Activated naive CD8-positive, alpha-beta T cell treated with anti-CD3 and anti-CD28 coated beads, Interleukin-2, amount 10 ng/mL, durations not matched to agents 7 days and 5 days (primary cell): ENCODE measurements around the gene LSM10. TPM values are rescaled to one million over a fixed set of nuclear protein-coding genes. Genes with fewer than 3 reads are reported as not detected.

ENCODE experiments used
- ATAC-seq: fragments of 150-1000 bp; cut with Tn5 transposase; one replicate; pipeline ENCODE4 v1.10.0; 2021; ENCODE audit warnings: low read depth, moderate library complexity
- POLR2A ChIA-PET: fragments of 350-600 bp; sonication (Branson Sonifier 250); formaldehyde crosslinking; loops from one replicate; lab custom pipeline; 2021; ENCODE audit warnings: antibody characterized with exemption; lab: Charles Lee
- DNase-seq: peaks from one replicate; pipeline ENCODE4 v3.0.0; 2021
- H3K27ac Mint-ChIP-seq: one replicate; pipeline ENCODE4 v1.8.0; 2022; ENCODE audit warnings: mild to moderate bottlenecking, mixed read lengths
- H3K27me3 Mint-ChIP-seq: one replicate; pipeline ENCODE4 v1.8.0; 2022; ENCODE audit warnings: mild to moderate bottlenecking, moderate library complexity, mixed read lengths
- H3K36me3 Mint-ChIP-seq: one replicate; pipeline ENCODE4 v1.8.0; 2021; ENCODE audit warnings: mild to moderate bottlenecking, mixed read lengths
- H3K4me1 Mint-ChIP-seq: one replicate; pipeline ENCODE4 v1.8.0; 2021; ENCODE audit warnings: mixed read lengths
- H3K4me3 Mint-ChIP-seq: one replicate; pipeline ENCODE4 v1.8.0; 2022; ENCODE audit warnings: mild to moderate bottlenecking, moderate library complexity, mixed read lengths
- H3K9me3 Mint-ChIP-seq: one replicate; pipeline ENCODE4 v1.8.0; 2021; ENCODE audit warnings: mixed read lengths
- total RNA-seq, 2 experiments: library from RNA; stranded (reverse); gene quantifications; one replicate each; pipeline ENCODE4 v1.2.3, GENCODE V29; 2021

Gene LSM10
- total RNA-seq, 2 experiments from 2014 or later, result 44.1 to 45.1 TPM

GRCh38 chr1:36369061-36369861 lies 28.4 kb downstream of the LSM10 start:
- POLR2A ChIA-PET, result interaction anchor here (1.0 to 1.8 kb wide), 7 partner anchors 13 to 62 kb away, joined by 3 to 11 read pairs (median 4); no protein-coding TSS in a partner anchor
- no peaks in the 10 kb centered on the region for H3K9me3 Mint-ChIP-seq
- H3K27ac Mint-ChIP-seq, result peak overlapping the region; percentile 26
- ATAC-seq (peak; percentile 21), DNase-seq (peak; percentile 84)
- no peaks in the 10 kb centered on the region for H3K27me3 Mint-ChIP-seq
- H3K36me3 Mint-ChIP-seq, result peaks cover 3% of the 10 kb centered on the region
- peaks cover 56% of the 10 kb centered on the region for H3K4me1 Mint-ChIP-seq
- H3K4me3 Mint-ChIP-seq, result no peak overlapping the region

- Mint-ChIP-seq H3K4me3 (no peak overlapping the region), H3K4me1 (peaks cover 43% of the 10 kb centered on the region), H3K27ac (peak overlapping the region; percentile 78), H3K36me3 (no peaks in the 10 kb centered on the region), H3K9me3 (no peaks in the 10 kb centered on the region), H3K27me3 (no peaks in the 10 kb centered on the region)
- POLR2A ChIA-PET, result interaction anchor here (1.6 to 3.0 kb wide), 4 partner anchors 17 to 45 kb away, joined by 5 to 28 read pairs (median 12); partner anchors contain the start of gene LSM10
- no peak for DNase-seq
- ATAC-seq, result no peak
These were observed 29.9 kb downstream of the LSM10 start for GRCh38 chr1:36367798-36368197.

GRCh38 chr1:36367066-36367465 lies 30.6 kb downstream of the LSM10 start:
- no peaks in the 10 kb centered on the region for H3K27me3 Mint-ChIP-seq
- no peak for DNase-seq
- POLR2A ChIA-PET, result interaction anchor here (0.5 to 3.0 kb wide), 7 partner anchors 11 to 61 kb away, joined by 3 to 28 read pairs (median 9); partner anchors contain the start of genes LSM10, SH3D21 and STK40

GRCh38 chr1:36366091-36366661 lies 31.5 kb downstream of the LSM10 start:
- Mint-ChIP-seq H3K4me1 (peaks cover 40% of the 10 kb centered on the region), H3K9me3 (no peaks in the 10 kb centered on the region), H3K36me3 (peaks cover 4% of the 10 kb centered on the region), H3K27ac (peak overlapping the region; percentile 78), H3K27me3 (no peaks in the 10 kb centered on the region), H3K4me3 (peak overlapping the region; percentile 66)
- DNase-seq (peak; percentile 63), ATAC-seq (peak; percentile 94)
- POLR2A ChIA-PET, result interaction anchor here (0.7 to 3.0 kb wide), 12 partner anchors 11 to 206 kb away, joined by 3 to 28 read pairs (median 5); partner anchors contain the start of genes LSM10, MRPS15, SH3D21 and STK40

More at GRCh38 chr1:36367066-36367465, 30.6 kb downstream of the LSM10 start:
- no peaks in the 10 kb centered on the region for H3K9me3 Mint-ChIP-seq
- H3K36me3 Mint-ChIP-seq, result peaks cover 1% of the 10 kb centered on the region
- ATAC-seq, result peak; percentile 38
- peak overlapping the region; percentile 78 for H3K27ac Mint-ChIP-seq
- H3K4me1 Mint-ChIP-seq, result peaks cover 39% of the 10 kb centered on the region
- peak overlapping the region; percentile 19 for H3K4me3 Mint-ChIP-seq

GRCh38 chr1:36365381-36365780 lies 32.3 kb downstream of the LSM10 start:
- no peaks in the 10 kb centered on the region for H3K9me3 Mint-ChIP-seq
- POLR2A ChIA-PET, result interaction anchor here (1.4 to 3.0 kb wide), 5 partner anchors 19 to 99 kb away, joined by 4 to 28 read pairs (median 14); partner anchors contain the start of genes LSM10, MRPS15 and STK40
- H3K36me3 Mint-ChIP-seq, result peaks cover 4% of the 10 kb centered on the region
- H3K4me1 Mint-ChIP-seq, result peaks cover 40% of the 10 kb centered on the region
- DNase-seq, result no peak
- H3K4me3 Mint-ChIP-seq, result no peak overlapping the region
- no peaks in the 10 kb centered on the region for H3K27me3 Mint-ChIP-seq
- peak overlapping the region; percentile 78 for H3K27ac Mint-ChIP-seq
- no peak for ATAC-seq

- H3K27me3 Mint-ChIP-seq, result no peaks in the 10 kb centered on the region
- H3K4me1 Mint-ChIP-seq, result peaks cover 13% of the 10 kb centered on the region
- H3K27ac Mint-ChIP-seq, result peak overlapping the region; percentile 84
- H3K36me3 Mint-ChIP-seq, result peaks cover 19% of the 10 kb centered on the region
- no peak overlapping the region for H3K4me3 Mint-ChIP-seq
- ATAC-seq (no peak), DNase-seq (no peak)
- H3K9me3 Mint-ChIP-seq, result no peaks in the 10 kb centered on the region
- POLR2A ChIA-PET, result interaction anchor here (0.8 to 1.0 kb wide), 3 partner anchors 9 to 25 kb away, joined by 3 to 4 read pairs (median 3); no protein-coding TSS in a partner anchor
These were observed 37.7 kb downstream of the LSM10 start for GRCh38 chr1:36359911-36360550.

- Mint-ChIP-seq H3K27ac (peak overlapping the region; percentile 84), H3K4me3 (no peak overlapping the region), H3K36me3 (peaks cover 22% of the 10 kb centered on the region), H3K4me1 (peaks cover 13% of the 10 kb centered on the region), H3K27me3 (no peaks in the 10 kb centered on the region), H3K9me3 (no peaks in the 10 kb centered on the region)
- ATAC-seq (no peak), DNase-seq (no peak)
- POLR2A ChIA-PET, result interaction anchor here (0.8 kb wide), 1 partner anchor 9 kb away, joined by 3 read pairs; no protein-coding TSS in a partner anchor
These were observed 38.3 kb downstream of the LSM10 start for GRCh38 chr1:36359383-36359782.

GRCh38 chr1:36358514-36359084 lies 39.1 kb downstream of the LSM10 start:
- no peaks in the 10 kb centered on the region for H3K9me3 Mint-ChIP-seq
- H3K36me3 Mint-ChIP-seq, result peaks cover 26% of the 10 kb centered on the region
- peaks cover 14% of the 10 kb centered on the region for H3K4me1 Mint-ChIP-seq
- POLR2A ChIA-PET, result no interaction called here
- H3K4me3 Mint-ChIP-seq, result no peak overlapping the region
- no peak overlapping the region for H3K27ac Mint-ChIP-seq
- H3K27me3 Mint-ChIP-seq, result no peaks in the 10 kb centered on the region
- DNase-seq (no peak), ATAC-seq (no peak)

- Mint-ChIP-seq H3K27ac (no peak overlapping the region), H3K4me3 (no peak overlapping the region), H3K4me1 (peaks cover 28% of the 10 kb centered on the region), H3K9me3 (no peaks in the 10 kb centered on the region), H3K27me3 (no peaks in the 10 kb centered on the region), H3K36me3 (peaks cover 33% of the 10 kb centered on the region)
- POLR2A ChIA-PET, result no interaction called here
- no peak for DNase-seq
- no peak for ATAC-seq
These were observed 41.9 kb downstream of the LSM10 start for GRCh38 chr1:36355811-36356210.

GRCh38 chr1:36354486-36354885 lies 43.2 kb downstream of the LSM10 start:
- no peak for ATAC-seq
- no peak overlapping the region for H3K4me3 Mint-ChIP-seq
- H3K27me3 Mint-ChIP-seq, result no peaks in the 10 kb centered on the region
- POLR2A ChIA-PET, result interaction anchor here (1.3 kb wide), 1 partner anchor 12 kb away, joined by 3 read pairs; no protein-coding TSS in a partner anchor
- H3K9me3 Mint-ChIP-seq, result no peaks in the 10 kb centered on the region
- H3K36me3 Mint-ChIP-seq, result peaks cover 28% of the 10 kb centered on the region
- peaks cover 30% of the 10 kb centered on the region for H3K4me1 Mint-ChIP-seq
- no peak overlapping the region for H3K27ac Mint-ChIP-seq
- DNase-seq, result no peak

- Mint-ChIP-seq H3K27ac (peak overlapping the region; percentile 48), H3K36me3 (peaks cover 31% of the 10 kb centered on the region), H3K9me3 (no peaks in the 10 kb centered on the region), H3K4me1 (peaks cover 28% of the 10 kb centered on the region), H3K27me3 (no peaks in the 10 kb centered on the region), H3K4me3 (no peak overlapping the region)
- POLR2A ChIA-PET, result interaction anchor here (0.9 to 1.4 kb wide), 2 partner anchors 10 to 32 kb away, joined by 3 to 4 read pairs; no protein-coding TSS in a partner anchor
- ATAC-seq, result no peak
- DNase-seq, result no peak
These were observed 44.5 kb downstream of the LSM10 start for GRCh38 chr1:36352910-36353878.
